ENCODE measurements around the gene SIPA1L2. TPM values are rescaled to one million over a fixed set of nuclear protein-coding genes. Genes with fewer than 3 reads are reported as not detected.

SIPA1L2 gene
- total RNA-seq, 1 experiment from 2014 or later: 0.04 TPM

DNA sequence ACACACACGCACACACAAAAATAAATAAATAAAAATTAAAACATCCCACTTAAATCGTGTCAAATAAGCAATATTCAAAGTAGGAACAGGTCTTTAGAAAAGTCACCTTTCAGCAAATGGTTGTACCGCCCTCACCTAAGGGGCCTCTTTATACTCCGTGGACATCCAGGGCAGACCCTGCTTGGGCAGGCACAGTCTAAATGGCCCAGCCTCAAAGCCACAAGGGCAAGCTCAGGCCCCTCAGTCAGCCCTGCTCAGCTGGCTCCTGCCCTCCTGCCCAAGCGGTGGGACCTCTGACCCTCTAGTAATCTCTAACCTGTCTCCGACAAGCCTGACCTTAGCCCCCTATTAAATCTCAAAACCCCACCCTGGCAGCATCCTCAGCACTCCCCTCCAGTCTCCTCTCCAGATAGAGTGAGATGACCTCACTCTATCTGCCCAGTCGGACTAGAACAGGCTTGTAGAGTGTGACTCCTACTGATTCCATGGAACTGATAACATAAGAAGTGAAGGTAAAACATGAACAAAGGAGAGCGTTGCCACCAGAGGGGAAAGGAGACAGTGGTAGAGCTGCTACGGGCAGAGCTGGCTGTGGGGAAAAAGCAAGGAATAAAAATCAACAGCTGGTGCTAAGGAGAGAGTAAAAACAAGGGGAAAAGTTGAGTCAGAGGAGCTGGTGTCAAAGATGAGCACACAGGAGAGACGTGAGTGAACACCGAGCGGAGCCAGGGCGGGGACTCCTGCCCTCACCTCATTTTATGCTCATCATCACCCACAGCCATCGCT is 36.0 kb downstream of the SIPA1L2 start:
- Histone ChIP-seq H3K27ac (ENCODE audit: low read length) (no peak overlapping the region), H2AFZ (ENCODE audit: low read length) (no peak overlapping the region), H3K36me3 (ENCODE audit: insufficient read depth, low read length) (no peaks in the 10 kb centered on the region), H3K4me1 (ENCODE audit: low read length) (no peaks in the 10 kb centered on the region), H3K9ac (ENCODE audit: low read length) (no peak overlapping the region), H3K4me3 (ENCODE audit: low read length) (no peak overlapping the region), H3K27me3 (ENCODE audit: low read length) (no peaks in the 10 kb centered on the region), H3K79me2 (ENCODE audit: low read length) (no peaks in the 10 kb centered on the region), H3K9me2 (replicated peaks; ENCODE audit: insufficient read depth, low read length) (no peaks in the 10 kb centered on the region), H4K20me1 (ENCODE audit: insufficient read depth, low read depth, low read length) (no peaks in the 10 kb centered on the region), H3K9me3 (ENCODE audit: low read length) (no peaks in the 10 kb centered on the region), H3K4me2 (ENCODE audit: low read depth, low read length, poor library complexity, severe bottlenecking) (no peak overlapping the region)
- no peak for DNase-seq

DNA sequence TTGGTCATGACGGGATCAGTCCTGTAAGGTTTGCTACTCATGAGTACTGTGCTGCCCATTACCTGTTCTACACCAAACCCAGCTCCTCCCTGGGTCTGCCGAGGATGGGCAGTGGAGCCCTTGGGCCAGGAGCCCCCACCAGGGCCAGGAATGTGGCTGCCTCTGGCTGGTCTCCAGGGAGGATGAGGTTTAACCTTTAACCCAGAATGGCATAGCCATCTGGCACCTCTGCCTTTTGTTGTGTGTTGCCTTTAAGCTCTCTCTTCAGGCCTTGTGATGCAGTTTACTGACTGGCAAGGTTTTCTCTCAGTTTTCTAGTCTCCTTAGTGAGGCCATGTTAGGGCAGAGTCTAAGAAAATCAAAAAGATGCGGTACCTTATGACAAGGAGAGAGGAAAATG is 38.6 kb downstream of the SIPA1L2 start:
- H3K9me2 ChIP-seq (replicated peaks; ENCODE audit: insufficient read depth, low read length): no peaks in the 10 kb centered on the region
- no peaks in the 10 kb centered on the region for H3K4me1 ChIP-seq (ENCODE audit: low read length)
- no peak overlapping the region for H3K4me2 ChIP-seq (ENCODE audit: low read depth, low read length, poor library complexity, severe bottlenecking)
- H3K79me2 ChIP-seq (ENCODE audit: low read length): no peaks in the 10 kb centered on the region
- no peak overlapping the region for H2AFZ ChIP-seq (ENCODE audit: low read length)
- no peaks in the 10 kb centered on the region for H3K27me3 ChIP-seq (ENCODE audit: low read length)
- no peaks in the 10 kb centered on the region for H4K20me1 ChIP-seq (ENCODE audit: insufficient read depth, low read depth, low read length)
- H3K9me3 ChIP-seq (ENCODE audit: low read length): no peaks in the 10 kb centered on the region
- no peak overlapping the region for H3K27ac ChIP-seq (ENCODE audit: low read length)
- no peak overlapping the region for H3K9ac ChIP-seq (ENCODE audit: low read length)
- no peaks in the 10 kb centered on the region for H3K36me3 ChIP-seq (ENCODE audit: insufficient read depth, low read length)
- no peak overlapping the region for H3K4me3 ChIP-seq (ENCODE audit: low read length)
- no peak for DNase-seq

DNA sequence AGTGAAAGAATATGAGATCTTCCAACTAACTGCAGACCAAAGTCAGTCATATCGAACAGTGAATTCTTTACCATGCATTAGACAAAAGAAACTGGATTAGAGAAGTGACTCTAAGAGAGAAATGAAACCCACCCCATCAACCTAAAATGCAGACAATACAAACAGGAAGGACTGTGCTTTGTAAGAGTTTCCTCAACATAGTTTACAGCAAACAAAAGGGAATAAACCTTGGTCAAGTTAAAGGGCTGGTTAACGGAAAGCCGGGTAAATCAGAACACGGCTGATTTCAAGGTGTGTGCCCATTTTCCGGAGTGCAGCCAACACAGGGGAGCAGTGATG is 39.2 kb downstream of the SIPA1L2 start:
- H2AFZ ChIP-seq (ENCODE audit: low read length): no peak overlapping the region
- no peak overlapping the region for H3K27ac ChIP-seq (ENCODE audit: low read length)
- no peak overlapping the region for H3K4me2 ChIP-seq (ENCODE audit: low read depth, low read length, poor library complexity, severe bottlenecking)
- no peaks in the 10 kb centered on the region for H3K79me2 ChIP-seq (ENCODE audit: low read length)
- H3K4me3 ChIP-seq (ENCODE audit: low read length): no peak overlapping the region
- DNase-seq: no peak
- H3K9me3 ChIP-seq (ENCODE audit: low read length): no peaks in the 10 kb centered on the region
- H3K9me2 ChIP-seq (replicated peaks; ENCODE audit: insufficient read depth, low read length): no peaks in the 10 kb centered on the region
- H4K20me1 ChIP-seq (ENCODE audit: insufficient read depth, low read depth, low read length): no peaks in the 10 kb centered on the region
- H3K36me3 ChIP-seq (ENCODE audit: insufficient read depth, low read length): no peaks in the 10 kb centered on the region
- H3K4me1 ChIP-seq (ENCODE audit: low read length): no peaks in the 10 kb centered on the region
- H3K9ac ChIP-seq (ENCODE audit: low read length): no peak overlapping the region
- H3K27me3 ChIP-seq (ENCODE audit: low read length): no peaks in the 10 kb centered on the region

DNA sequence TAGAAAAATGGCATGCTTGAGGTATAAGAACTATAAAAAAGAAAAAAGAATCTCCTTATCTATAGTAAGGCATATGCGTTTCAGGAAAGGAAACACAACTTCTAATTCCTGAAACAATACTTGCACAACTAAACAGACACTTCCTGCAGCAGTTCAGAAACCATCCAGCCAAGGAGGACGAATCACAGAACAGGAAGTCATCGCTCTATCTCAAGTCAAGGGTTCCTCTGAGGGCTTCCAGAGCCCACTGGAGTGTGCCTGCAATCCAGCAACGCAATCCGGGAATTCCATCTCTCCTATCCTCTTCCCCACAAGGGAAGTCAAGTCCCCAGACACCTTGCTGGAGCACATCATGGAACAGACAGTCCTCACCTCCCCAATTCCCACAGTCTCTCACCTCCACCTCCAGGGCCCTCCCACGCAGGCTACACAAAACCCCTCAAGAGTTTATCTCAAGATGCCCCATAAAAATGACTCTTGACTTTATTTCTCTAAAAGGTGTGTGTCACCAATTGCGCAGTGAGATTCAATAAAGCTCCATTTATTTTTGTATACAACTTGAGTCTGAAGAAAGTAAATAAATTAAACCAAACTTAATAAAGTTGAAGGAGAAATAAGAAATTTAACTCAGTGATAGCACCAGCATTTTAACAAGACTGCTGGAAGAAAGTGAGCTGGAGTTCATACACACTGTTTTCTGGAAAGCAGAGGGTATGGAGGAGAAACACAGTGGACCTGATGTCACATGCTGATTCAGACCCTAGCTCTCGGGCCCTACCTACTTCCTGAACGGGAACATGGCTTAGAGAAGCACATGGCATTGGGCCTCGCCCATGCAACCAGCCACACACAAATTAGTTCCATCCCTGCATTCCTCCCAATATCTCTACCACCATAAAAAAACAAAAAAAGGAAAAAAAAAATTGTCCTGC is 39.9 kb downstream of the SIPA1L2 start:
- no peaks in the 10 kb centered on the region for H3K79me2 ChIP-seq (ENCODE audit: low read length)
- no peaks in the 10 kb centered on the region for H3K36me3 ChIP-seq (ENCODE audit: insufficient read depth, low read length)
- no peaks in the 10 kb centered on the region for H3K9me2 ChIP-seq (replicated peaks; ENCODE audit: insufficient read depth, low read length)
- no peaks in the 10 kb centered on the region for H3K27me3 ChIP-seq (ENCODE audit: low read length)
- H3K4me1 ChIP-seq (ENCODE audit: low read length): no peaks in the 10 kb centered on the region
- H2AFZ ChIP-seq (ENCODE audit: low read length): no peak overlapping the region
- H3K9me3 ChIP-seq (ENCODE audit: low read length): no peaks in the 10 kb centered on the region
- H3K4me2 ChIP-seq (ENCODE audit: low read depth, low read length, poor library complexity, severe bottlenecking): no peak overlapping the region
- no peak overlapping the region for H3K4me3 ChIP-seq (ENCODE audit: low read length)
- no peaks in the 10 kb centered on the region for H4K20me1 ChIP-seq (ENCODE audit: insufficient read depth, low read depth, low read length)
- no peak overlapping the region for H3K27ac ChIP-seq (ENCODE audit: low read length)
- DNase-seq: no peak
- no peak overlapping the region for H3K9ac ChIP-seq (ENCODE audit: low read length)

DNA sequence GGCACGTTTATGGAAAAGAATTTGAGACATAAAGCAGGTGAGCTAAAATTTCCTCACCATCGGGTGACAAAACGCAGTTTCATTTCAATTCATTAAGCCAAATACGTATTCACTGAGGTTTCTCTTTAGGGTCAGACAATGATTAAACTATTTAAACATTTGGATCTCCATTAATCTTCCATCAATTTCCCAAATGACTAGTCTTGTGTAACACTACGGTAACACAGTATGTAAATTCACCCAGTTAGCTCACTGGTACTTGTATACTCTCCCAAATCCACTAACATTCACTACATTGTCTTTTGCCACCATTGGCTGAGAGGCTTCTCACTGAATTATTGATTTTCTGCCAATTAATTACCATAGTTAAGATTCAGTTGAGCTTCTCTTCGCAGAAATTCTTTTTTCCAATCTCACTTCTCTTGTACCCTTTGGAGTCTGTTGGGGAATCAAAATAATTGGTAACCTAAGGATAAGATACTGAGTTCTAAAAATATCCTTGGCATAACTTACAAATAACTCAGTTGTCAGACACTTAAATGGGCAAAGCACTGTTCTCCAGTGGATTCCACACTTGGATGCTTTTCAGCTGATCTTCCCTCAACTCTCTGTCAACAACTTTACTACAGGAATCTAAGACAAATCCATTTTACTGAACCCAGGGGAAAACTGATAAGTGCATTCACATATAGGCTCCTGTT is 40.7 kb downstream of the SIPA1L2 start:
- Histone ChIP-seq H3K9ac (ENCODE audit: low read length) (no peak overlapping the region), H3K4me2 (ENCODE audit: low read depth, low read length, poor library complexity, severe bottlenecking) (no peak overlapping the region), H3K4me3 (ENCODE audit: low read length) (no peak overlapping the region), H2AFZ (ENCODE audit: low read length) (no peak overlapping the region), H3K4me1 (ENCODE audit: low read length) (no peaks in the 10 kb centered on the region), H4K20me1 (ENCODE audit: insufficient read depth, low read depth, low read length) (no peaks in the 10 kb centered on the region), H3K27ac (ENCODE audit: low read length) (no peak overlapping the region), H3K9me2 (replicated peaks; ENCODE audit: insufficient read depth, low read length) (no peaks in the 10 kb centered on the region), H3K9me3 (ENCODE audit: low read length) (no peaks in the 10 kb centered on the region), H3K27me3 (ENCODE audit: low read length) (no peaks in the 10 kb centered on the region), H3K36me3 (ENCODE audit: insufficient read depth, low read length) (no peaks in the 10 kb centered on the region), H3K79me2 (ENCODE audit: low read length) (no peaks in the 10 kb centered on the region)
- no peak for DNase-seq

DNA sequence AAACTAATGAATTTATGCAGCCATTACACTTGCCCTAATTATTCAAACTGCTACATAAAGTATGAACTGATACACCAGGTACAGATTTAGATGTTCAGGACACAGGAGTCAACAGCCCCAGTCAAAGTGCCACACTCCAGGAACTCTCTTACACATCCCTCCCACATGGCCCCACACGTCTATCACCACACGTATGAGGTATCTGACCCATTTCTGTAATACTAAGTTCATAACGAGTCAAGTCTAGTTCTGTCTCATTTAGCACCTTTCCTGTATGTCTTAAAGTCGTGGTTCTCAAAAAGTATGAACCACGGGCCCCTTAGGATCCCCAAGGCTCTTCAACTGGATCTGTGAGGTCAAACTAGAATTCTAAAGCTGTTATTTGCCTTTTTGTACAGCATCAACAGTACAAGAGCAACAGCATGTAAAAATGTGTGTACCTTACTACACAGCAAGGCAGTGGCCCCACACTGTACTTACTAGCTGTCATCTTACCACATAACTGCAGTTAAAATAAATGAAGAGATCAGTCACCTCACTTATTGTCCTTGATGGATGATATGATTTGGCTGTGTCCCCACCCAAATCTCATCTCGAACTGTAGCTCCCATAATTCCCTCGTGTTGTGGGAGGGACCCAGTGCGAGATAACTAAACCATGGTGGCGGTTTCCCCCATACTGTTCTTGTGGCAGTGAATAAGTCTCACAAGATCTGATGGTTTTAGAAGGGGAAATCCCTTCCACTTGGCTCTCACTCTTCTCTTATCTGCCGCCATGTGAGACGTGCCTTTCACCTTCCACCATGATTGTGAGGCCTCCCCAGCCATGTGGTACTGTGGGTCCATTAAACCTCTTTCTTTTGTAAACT is 42.6 kb downstream of the SIPA1L2 start:
- DNase-seq: no peak
- Histone ChIP-seq H3K27ac (ENCODE audit: low read length) (no peak overlapping the region), H3K27me3 (ENCODE audit: low read length) (no peaks in the 10 kb centered on the region), H3K9me2 (replicated peaks; ENCODE audit: insufficient read depth, low read length) (no peaks in the 10 kb centered on the region), H3K4me2 (ENCODE audit: low read depth, low read length, poor library complexity, severe bottlenecking) (no peak overlapping the region), H3K9me3 (ENCODE audit: low read length) (no peaks in the 10 kb centered on the region), H2AFZ (ENCODE audit: low read length) (no peak overlapping the region), H3K4me1 (ENCODE audit: low read length) (no peaks in the 10 kb centered on the region), H4K20me1 (ENCODE audit: insufficient read depth, low read depth, low read length) (no peaks in the 10 kb centered on the region), H3K4me3 (ENCODE audit: low read length) (no peak overlapping the region), H3K36me3 (ENCODE audit: insufficient read depth, low read length) (no peaks in the 10 kb centered on the region), H3K9ac (ENCODE audit: low read length) (no peak overlapping the region), H3K79me2 (ENCODE audit: low read length) (no peaks in the 10 kb centered on the region)

DNA sequence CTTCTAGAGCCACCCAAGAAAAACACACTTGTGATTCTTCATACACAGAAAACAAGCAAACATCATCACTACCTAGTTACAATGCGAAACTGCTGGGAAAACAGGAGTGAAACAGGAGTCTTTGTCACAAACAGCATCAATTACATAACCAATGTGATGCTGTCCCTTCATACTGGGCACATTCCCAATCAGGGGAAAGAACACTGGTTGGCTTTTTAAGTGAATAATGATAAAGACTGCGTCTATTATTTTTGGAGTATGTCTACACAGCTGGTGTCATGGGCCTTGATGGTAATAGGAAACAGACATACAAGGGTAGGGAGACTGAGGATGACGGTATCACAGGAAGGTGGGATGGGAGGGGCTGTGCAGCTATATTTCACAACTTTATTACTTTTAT is 43.3 kb downstream of the SIPA1L2 start:
- no peak overlapping the region for H2AFZ ChIP-seq (ENCODE audit: low read length)
- no peaks in the 10 kb centered on the region for H3K36me3 ChIP-seq (ENCODE audit: insufficient read depth, low read length)
- no peaks in the 10 kb centered on the region for H3K9me2 ChIP-seq (replicated peaks; ENCODE audit: insufficient read depth, low read length)
- no peaks in the 10 kb centered on the region for H3K4me1 ChIP-seq (ENCODE audit: low read length)
- H3K9ac ChIP-seq (ENCODE audit: low read length): no peak overlapping the region
- H3K4me2 ChIP-seq (ENCODE audit: low read depth, low read length, poor library complexity, severe bottlenecking): no peak overlapping the region
- no peak overlapping the region for H3K4me3 ChIP-seq (ENCODE audit: low read length)
- no peak overlapping the region for H3K27ac ChIP-seq (ENCODE audit: low read length)
- H3K27me3 ChIP-seq (ENCODE audit: low read length): no peaks in the 10 kb centered on the region
- H3K9me3 ChIP-seq (ENCODE audit: low read length): no peaks in the 10 kb centered on the region
- no peaks in the 10 kb centered on the region for H4K20me1 ChIP-seq (ENCODE audit: insufficient read depth, low read depth, low read length)
- H3K79me2 ChIP-seq (ENCODE audit: low read length): no peaks in the 10 kb centered on the region
- DNase-seq: no peak

All from Karpas-422 (cell line).